AML-193 (cell line): ENCODE data around the gene USP36.

Experiments used
- DNase-seq, 2 experiments: peaks; one replicate each; lab custom pipeline; 2025; lab: John Stamatoyannopoulos, UW

USP36 gene

DNA sequence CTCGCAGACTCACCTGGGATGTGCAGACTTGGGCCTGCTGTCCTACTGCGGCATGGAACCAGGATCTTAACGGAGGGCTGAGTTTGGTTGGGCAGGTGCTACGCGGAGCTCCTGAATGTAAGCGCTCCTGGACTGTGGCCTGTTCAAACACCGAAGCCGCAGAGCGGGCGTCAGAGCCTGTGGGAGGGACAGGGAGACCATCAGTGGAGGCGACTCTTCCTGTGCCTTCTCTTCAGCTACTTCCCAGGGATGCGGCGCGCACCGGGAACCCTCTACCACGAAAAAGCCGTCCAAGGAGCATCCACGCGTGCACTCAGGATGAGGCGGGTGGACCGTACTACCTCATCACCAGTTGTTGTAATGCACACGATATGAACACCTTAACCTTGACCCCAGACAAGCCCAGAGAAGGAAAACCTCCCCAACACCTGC lies 2.0 kb downstream of the USP36 start:
- DNase-seq: no peak

DNA sequence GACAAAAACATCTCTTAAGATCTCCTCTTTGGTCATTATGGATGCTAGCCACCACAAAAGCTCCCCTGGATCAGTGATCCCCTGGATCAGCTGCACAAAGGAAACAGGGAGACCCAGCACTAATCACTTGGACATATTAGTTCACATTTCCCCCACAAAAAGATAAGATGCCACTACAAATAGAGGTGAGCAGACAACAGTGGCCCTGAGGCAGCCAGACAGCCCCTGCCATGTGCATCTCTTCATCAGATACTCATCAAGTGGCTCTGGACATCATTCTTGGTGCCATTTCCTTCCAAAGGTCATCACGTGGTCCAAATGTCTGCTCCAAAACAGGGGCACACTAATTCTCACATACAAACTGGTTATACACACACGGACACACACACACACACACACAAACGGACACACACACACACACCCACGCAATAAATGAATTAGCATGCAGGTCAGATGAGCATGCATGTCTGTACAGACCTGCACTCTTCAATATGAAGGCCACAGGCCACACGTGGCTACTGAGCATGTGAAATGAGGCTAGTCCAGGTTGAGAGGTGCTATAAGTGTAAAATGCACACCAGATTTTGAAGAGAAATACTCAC lies 4.1 kb downstream of the USP36 start:
- no peak for DNase-seq

DNA sequence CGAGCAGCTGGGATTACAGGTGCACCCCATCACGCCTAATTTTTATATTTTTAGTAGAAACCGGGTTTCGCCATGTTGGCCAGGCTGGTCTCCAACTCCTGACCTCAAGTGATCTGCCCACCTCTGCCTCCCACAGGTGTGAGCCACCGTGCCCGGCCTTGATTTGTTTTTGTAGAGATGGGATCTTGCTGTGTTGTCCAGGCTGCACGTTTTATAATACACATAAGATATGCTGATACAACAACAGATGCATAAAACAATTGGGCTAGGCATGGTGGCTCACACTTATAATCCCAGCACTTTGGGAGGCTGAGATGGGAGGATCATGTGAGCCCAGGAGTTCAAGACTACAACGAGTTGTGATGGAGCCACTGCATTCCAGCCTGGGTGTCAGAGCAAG lies 6.0 kb downstream of the USP36 start:
- no peak for DNase-seq

DNA sequence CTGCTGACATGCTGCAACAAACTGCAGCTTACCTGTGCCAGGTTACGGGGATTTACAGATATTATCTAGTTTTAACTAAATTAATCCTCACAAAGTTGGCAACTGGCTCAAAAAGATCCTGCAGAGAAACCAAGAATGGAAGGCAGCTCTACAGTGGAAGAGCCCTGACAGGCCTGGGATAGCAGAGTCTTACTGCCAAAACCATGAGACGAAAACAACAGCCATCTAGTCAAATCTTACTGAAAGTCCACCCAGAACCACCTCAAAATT lies 8.1 kb downstream of the USP36 start:
- no peak for DNase-seq

DNA sequence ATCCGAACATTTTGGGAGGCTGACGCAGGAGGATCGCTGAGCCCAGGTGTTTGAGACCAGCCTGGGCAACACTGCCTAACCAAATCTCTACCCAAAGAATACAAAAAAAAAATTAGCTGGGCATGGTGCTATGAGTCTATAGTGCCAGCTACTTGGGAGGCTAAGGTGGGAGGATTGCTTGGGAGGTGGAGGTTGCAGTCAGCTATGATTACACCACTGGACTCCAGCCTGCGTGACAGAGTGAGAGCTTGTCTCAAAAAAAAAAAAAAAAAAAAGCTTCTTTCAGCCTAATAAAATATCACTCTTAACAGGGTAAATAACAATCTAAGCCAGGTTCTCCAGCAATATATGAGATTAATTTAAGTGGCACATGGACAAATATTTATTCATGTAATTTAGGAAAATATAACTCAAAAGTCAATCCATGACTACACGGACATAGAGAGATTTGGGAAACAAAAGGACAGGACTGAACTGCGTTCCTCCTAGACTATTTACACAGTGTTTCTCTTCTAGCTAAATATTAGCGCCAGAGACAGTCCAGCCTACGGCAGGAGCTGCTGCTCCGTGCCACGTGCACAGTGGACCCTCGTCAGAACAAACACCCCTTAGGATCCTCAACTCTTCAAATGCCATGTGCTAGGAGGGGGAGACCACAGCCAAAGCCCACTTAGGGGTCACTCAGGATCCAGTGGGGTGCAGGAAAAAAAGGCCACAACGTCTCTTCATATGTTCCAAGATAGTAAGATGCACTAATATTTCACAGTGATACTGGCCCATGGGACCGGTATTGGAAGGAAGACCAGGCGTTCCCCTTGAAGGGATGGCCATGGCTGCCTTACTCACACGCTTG lies 8.7 kb downstream of the USP36 start:
- no peak for DNase-seq

DNA sequence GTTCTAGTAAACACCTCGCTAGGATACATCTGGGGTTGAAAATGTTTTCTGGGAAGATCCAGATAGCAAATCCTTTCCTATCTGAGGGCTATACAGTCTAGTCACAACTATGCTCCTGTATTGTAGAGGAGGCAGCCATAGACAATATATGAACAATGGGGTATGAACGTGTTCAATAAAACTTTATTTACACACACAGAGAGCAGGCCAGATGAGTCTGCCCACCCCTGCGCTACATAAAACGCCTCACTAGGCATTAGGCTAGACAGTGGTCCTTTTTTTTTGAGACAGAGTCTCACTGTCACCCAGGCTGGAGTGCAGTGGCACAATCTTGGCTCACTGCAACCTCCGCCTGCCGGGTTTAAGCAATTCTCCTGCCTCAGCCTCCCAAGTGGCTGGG lies 11.1 kb downstream of the USP36 start:
- DNase-seq: no peak

DNA sequence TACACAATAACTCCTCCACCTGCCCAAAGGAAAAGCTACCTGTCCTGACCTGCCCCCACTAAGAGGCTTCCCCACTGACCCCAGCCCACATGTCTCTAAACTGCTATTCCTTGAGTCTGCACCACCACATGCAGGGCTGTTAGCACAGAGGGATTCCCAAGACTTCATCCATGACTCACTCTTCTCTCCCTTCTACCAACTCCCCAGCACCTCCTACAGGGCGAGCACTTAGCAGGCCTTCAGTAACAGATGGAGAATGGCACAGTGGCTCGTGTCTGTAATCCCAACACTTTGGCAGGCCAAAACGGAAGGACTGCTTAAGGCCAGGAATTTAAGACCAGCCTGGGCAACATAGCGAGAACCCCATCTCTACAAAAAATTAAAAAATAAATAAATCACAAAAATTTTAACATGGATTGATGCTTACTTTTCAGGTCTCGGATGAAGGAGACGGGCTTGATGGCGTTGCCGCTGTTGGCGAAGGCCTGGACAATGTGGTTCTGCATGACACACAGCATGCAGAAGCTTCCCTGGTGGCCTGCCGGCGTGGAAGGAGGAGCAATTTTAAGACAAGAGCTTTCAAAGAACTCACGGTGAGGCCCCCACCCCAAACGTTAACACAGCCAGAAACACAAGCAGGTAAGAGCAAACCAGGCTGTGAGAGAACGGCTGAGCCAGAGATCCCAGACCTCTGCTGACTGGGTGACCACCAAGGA lies 12.0 kb downstream of the USP36 start:
- no peak for DNase-seq

DNA sequence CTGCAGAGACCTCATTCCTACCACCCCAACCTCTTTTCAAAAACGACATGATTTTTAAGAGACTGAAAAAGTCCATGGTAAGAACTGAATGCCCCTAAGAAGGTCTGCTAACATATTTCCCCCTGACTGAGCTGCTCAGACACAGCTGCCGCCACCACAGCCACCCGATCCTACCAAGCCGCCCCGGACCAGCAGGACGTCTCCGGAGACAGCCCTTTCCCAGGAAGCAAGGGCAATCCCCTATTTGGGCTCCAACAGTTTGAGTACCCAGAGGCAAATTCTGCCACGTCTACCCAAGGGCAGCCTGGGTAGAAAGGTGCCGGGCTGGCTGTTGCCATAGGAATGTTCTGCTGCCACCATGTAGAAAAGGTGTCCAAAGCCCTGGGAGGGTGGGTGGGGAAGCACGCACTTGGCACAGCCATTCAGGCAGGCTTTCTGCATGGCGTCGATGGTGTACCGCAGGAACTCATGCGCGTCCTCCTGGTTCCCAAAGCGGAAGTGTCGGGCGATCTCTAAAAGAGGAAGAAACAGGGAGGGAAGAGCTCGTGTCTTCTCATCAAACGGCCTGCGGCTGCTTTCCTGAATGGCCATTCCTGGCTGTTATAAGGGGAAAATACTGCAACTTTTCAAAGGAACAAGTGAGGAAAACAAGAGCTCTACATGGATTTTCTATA lies 13.6 kb downstream of the USP36 start:
- no peak for DNase-seq

DNA sequence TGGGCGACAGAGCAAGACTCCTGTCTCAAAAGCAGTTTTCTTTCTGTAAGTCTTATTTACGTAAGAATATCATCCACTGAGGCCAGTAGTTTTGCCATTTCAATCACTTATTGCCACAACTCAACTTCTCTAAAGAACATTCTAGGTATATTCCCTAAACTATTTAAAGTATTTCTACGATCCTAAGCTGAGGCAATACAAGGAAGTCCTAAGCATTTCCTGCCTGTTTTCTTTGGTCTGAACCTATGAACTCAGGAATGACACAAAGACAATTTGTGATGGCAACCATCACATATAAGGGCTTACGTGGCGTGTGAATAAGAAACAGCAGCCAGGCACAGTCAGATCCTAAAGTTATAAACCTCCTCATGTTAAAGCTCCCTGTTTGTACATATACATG lies 14.2 kb downstream of the USP36 start:
- no peak for DNase-seq

DNA sequence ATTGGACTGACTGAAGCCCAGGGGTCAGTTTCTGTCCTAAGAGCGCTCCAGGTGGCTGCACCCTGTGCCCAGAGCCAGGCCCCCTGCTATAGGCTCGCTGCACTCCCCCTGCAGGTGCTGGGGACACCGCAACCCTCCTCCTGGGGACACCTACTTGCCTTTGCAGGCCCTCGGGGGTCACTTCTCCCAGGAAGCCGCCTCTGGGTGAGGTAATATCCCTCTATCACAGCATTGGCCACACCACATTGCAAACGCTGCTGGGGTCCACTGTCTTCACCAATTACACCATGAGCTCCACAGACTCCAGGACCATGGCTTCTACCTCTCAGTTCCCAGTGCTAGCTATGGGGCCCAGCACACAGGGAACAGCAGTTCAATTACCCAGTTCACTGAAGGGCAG lies 14.9 kb downstream of the USP36 start:
- no peak for DNase-seq

DNA sequence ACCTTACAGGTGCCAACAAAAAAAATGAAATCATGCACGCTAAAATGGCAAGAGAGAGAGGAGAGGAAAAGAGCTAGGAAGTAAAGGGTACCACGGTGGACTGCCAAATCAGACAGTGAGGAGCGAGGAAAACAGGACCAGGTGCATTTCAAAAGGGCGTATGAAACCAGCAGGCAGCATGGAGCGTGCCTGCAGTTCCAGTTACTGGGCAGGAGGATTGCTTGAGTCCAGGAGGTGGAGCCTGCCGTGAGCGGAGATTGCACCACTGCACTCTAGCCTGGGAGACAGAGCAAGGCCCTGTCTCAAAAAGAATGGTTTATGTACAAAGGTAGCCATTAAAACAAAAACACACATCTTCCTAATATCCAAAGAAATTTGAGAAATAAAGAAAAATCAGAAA lies 16.4 kb downstream of the USP36 start:
- no peak for DNase-seq

DNA sequence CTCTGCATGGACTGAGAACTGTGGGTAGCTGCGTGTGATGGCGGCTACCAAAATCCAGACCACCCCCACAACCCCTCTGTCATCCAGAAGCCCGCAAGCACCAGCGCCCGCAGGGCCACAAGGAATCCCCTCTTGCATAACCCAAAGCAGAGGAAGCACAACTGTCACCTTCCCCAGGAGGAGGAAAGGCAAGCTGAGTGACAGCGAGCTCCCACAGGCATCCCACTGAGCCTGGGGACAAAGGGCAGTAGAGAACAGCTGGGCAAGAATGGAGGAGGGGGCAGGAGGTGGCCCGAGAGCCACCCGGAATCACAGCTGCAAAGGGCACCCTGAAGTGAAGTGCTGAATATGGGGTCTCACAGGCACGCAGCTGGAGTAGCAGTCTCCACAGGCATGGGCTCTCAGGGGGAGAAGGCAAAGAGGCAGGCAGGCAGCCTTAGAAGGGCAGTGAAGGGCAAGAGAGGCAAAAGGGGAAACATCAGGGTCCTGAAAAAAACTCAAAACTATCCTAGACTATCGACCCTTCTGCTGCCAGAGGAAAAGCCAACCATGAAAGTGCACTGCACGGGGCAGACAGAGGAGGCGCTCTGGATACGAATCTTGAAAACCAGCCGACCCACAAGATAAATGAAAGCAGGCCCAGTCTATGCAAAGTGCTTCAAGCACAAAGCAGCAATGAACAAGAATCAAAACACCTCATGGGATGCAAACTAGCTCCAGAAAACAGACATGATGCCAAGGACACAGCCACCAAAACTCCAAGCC lies 17.1 kb downstream of the USP36 start:
- DNase-seq: no peak

DNA sequence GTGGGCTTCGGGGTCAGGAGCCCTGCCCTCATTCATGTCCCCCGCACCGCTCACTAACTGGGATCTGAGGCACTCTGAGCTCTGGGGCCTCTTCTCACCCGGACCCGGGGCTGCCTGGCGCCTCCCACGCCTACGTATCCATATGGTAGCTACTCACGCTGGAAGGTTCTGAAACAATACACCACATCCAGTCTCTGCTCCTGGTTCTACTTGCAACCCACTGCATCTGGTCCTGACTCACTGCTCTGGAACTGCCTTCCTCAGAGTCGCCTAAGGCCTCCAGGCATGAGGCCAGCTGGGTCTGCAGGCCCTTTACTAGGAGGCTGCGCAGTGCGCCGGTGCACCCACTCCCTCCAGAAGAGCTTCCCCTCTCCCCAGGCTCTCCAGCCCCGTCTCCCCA lies 18.1 kb downstream of the USP36 start:
- no peak for DNase-seq

DNA sequence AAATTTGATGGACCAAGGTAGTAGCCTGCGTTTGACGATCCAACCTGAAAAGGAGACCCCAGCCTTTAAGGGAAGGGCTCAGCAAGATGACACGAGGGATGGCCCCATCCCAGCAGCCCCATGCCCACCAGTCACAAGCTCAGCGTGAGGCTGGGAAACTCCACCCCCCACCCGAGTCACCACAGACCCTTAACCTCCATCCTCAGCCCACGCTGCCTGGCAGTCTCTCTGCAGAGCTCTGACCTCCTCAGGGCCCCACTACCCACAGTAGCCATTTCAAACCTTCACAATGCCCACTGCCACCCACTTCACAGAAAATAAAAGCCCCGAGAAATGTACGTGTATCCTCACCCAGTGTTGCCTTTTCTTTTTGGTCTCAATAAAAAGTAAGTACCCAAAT lies 18.7 kb downstream of the USP36 start:
- no peak for DNase-seq

DNA sequence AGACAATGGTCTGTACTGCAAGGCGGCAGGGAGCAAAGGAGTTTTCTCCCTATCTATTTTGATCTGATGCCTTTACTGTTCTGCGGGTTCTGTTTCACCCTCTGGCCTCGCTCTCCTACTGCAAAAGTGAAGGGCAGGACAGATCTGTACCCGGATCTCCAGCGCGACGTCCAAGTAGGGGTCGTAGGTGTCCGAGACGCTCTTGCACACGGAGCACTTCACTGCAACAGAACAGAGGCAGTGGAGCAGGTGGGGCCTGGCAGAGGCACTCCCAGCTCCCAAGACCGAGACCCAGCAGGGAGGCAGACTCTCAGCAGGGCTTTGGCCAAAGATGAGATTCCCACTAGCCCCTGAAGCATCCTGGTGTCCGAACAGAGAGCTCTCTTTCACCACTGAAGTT lies 19.8 kb downstream of the USP36 start:
- no peak for DNase-seq

DNA sequence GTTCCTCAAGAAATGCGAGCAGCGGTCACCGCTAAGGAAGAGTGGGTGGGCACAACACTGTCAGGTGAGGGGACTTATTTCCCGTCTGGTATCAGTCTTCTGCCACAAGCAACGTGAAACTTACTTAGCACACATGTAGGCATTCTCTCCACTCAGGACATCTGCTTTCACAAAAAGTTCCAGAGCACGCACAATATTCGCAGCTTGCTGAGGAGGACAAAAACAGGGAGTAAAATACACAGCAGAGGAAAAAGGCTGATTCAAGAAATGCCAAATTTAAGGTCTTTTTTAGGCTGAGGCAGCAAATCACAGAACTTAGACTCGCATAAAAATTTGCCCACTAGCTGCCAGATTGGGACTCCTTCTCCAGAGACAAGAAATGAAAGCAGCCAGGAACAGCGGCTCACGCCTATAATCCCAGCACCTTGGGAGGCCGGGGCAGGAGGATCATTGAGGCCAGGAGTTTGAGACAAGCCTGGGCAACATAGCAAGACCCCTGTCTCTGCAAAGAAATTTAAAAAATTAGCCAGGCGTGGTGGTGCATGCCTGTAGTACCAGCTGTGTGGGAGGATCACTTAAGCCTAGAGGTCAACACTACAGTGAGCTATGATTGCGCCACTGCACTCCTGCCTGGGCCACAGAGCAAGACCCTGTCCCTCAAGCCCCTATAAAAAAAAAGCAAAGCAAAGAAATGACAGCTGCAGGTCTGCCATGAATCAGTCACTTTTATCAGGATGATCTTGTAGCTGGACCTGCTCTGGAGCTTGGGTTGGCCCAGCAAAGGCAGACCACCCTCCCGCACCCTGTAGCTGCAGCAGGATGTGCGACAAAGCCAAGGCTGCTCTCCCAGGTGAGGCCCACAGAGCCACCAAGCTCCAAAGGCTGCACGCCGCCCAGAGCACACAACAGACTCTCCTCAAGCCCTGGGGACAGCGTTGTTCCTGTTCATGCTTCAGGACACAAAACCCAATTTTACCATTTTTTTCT lies 20.5 kb downstream of the USP36 start:
- no peak for DNase-seq

DNA sequence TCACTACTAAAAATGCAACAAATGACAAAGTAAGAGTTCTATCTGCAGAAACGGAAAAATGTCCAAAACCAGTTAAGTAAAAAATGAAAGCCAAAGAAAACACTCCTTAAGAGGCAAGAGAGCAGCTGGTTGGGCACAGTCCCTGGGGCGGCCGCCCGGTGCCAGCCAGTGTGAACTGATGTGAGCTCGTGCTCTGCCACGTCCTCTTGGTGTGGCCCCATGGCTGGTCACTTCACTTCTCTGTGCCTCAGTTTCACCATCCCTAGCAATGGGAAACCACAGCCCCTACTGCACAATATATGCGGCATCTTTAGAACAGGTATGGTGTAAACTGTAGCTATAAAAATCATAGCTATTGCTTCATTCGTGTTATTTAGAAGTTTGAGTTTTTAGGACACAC lies 21.2 kb downstream of the USP36 start:
- no peak for DNase-seq

DNA sequence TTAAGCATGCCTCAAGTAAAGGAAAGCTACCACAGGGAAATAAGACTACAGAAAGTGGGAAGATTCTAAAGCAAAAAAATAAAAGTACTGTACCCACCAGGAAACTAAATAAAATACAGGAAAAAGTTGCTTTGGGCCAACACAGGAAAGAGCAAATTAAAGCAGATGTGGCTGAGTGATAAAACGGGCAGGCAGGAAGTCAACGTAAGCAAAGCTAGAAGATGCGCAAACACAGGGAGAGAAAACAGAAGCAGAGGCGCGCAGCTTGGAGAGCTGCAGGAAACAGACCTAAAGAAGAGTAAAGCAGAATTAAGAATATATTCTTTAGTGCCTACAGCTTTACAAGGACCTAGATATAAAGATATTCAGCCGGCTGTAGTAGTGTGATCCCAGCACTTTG lies 21.7 kb downstream of the USP36 start:
- DNase-seq: no peak

DNA sequence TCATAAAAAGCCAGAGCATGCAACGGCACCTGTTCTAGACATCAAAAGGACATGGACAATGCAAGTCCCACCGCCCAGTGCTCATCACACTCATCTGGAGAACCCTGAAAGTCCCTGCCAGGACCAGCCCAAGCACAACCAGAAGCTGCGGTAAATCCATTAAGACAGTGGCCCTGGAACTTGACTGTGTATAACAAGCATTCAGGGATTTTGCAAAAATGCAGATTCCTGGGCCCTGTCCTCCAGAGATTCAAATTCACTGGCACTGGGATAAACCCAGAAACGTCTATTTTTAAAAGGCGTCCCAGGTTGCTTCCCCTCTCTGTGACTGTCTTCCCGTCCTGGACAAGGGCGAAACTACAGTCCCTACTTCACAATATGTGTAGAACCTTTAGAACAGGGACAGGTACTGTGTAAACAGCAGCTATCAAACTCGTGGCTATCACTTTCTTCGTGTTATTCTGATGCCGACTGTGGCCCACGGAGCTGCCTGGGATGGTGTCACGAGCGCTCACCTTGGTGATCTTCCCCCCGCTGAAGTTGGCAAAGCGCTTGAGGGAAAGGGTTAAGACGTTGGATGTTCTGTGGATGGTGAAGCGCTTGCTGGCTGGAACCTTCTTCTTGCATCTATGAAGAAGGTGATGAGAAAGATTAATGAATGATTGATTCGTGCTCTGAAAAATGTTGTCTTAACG lies 22.3 kb downstream of the USP36 start:
- DNase-seq: no peak

DNA sequence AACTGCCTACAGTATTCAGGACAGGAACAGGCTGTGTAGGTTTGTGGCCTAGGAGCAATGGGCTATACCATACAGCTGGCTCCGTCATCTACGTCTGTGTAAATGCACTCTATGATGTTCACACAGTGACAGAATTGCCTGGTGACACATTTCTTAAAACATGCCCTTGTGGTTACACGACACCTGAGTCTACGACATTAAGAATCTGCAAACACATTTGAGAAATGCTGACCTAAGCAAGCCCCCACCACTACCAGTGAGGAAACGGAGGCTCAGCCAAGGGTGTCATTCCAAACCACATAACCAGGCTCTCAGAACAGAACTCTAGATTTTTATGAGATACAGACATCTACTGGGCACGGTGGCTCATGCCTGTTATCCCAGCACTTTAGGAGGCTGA lies 23.5 kb downstream of the USP36 start:
- no peak for DNase-seq
